Measurements from ENCODE around the gene SARS1. TPM values are rescaled to one million over a fixed set of nuclear protein-coding genes. Genes with fewer than 3 reads are reported as not detected.
"Not testable (repeated sequence)": the region's sequence is repeated elsewhere in the genome, so short reads cannot be mapped to it uniquely, and the experiment has no call there.

The SARS1 gene
- polyA plus RNA-seq, 6 donors from 2014 or later: 72.7 to 139 (median 105) TPM

- H3K9me3 Mint-ChIP-seq: no peaks in the 10 kb centered on the region
- H3K27me3 Mint-ChIP-seq: peaks cover 7 to 19% (median 16%) of the 10 kb centered on the region in 3 donors
- H3K27ac Mint-ChIP-seq: no peak overlapping the region
- H3K4me1 Mint-ChIP-seq: peaks cover 5 to 7% (median 7%) of the 10 kb centered on the region in 3 donors
- no peak overlapping the region for H3K4me3 Mint-ChIP-seq
- no peaks in the 10 kb centered on the region for H3K36me3 Mint-ChIP-seq
- no peak for ATAC-seq (ENCODE audit: low read depth in 2 of 2)
- DNase-seq: no peak
These were observed 61.1 kb downstream of the SARS1 start for GRCh38 chr1:109274533-109275476.

GRCh38 chr1:109275706-109276345 is 62.1 kb downstream of the SARS1 start:
- H3K9me3 Mint-ChIP-seq: no peaks in the 10 kb centered on the region
- H3K27ac Mint-ChIP-seq: peak overlapping the region in 1 of 6 donors; percentile 44
- no peaks in the 10 kb centered on the region for H3K36me3 Mint-ChIP-seq
- no peak overlapping the region for H3K4me3 Mint-ChIP-seq
- ATAC-seq (ENCODE audit: low read depth in 2 of 2) (no peak), DNase-seq (no peak)
- H3K27me3 Mint-ChIP-seq: peaks cover 7 to 19% (median 16%) of the 10 kb centered on the region in 3 donors
- peaks cover 5 to 7% (median 7%) of the 10 kb centered on the region in 3 donors for H3K4me1 Mint-ChIP-seq

- no peaks in the 10 kb centered on the region for H3K36me3 Mint-ChIP-seq
- ATAC-seq (ENCODE audit: low read depth in 2 of 2): peak; percentile 63 to 75
- no peak overlapping the region for H3K27ac Mint-ChIP-seq
- peak; percentile 57 for DNase-seq
- H3K4me3 Mint-ChIP-seq: no peak overlapping the region
- peaks cover 7 to 10% (median 7%) of the 10 kb centered on the region in 3 donors for H3K4me1 Mint-ChIP-seq
- no peaks in the 10 kb centered on the region for H3K9me3 Mint-ChIP-seq
- peaks cover 7 to 20% (median 13%) of the 10 kb centered on the region in 3 donors for H3K27me3 Mint-ChIP-seq
These were observed 63.9 kb downstream of the SARS1 start for GRCh38 chr1:109277434-109278204.

GRCh38 chr1:109279615-109280278 is 66.0 kb downstream of the SARS1 start:
- DNase-seq (no peak), ATAC-seq (ENCODE audit: low read depth in 2 of 2) (no peak)
- Mint-ChIP-seq H3K27ac (no peak overlapping the region), H3K9me3 (no peaks in the 10 kb centered on the region), H3K27me3 (peaks cover 3 to 14% (median 8%) of the 10 kb centered on the region in 3 donors), H3K4me3 (peak overlapping the region in 2 of 8 donors; percentile 52 to 76), H3K36me3 (no peaks in the 10 kb centered on the region), H3K4me1 (peaks cover 5 to 23% (median 21%) of the 10 kb centered on the region in 3 donors)

GRCh38 chr1:109280862-109281261 is 67.1 kb downstream of the SARS1 start:
- H3K4me1 Mint-ChIP-seq: peaks cover 5 to 23% (median 21%) of the 10 kb centered on the region in 3 donors
- DNase-seq: no peak
- H3K27ac Mint-ChIP-seq: no peak overlapping the region
- H3K27me3 Mint-ChIP-seq: peaks cover 3 to 7% (median 6%) of the 10 kb centered on the region in 3 donors
- ATAC-seq (ENCODE audit: low read depth in 2 of 2): no peak
- H3K9me3 Mint-ChIP-seq: no peaks in the 10 kb centered on the region
- H3K4me3 Mint-ChIP-seq: no peak overlapping the region
- no peaks in the 10 kb centered on the region for H3K36me3 Mint-ChIP-seq

- H3K27ac Mint-ChIP-seq: no peak overlapping the region
- DNase-seq (no peak), ATAC-seq (ENCODE audit: low read depth in 2 of 2) (no peak)
- H3K9me3 Mint-ChIP-seq: no peaks in the 10 kb centered on the region
- H3K4me1 Mint-ChIP-seq: peaks cover 5 to 23% (median 21%) of the 10 kb centered on the region in 3 donors
- peaks cover 3 to 7% (median 6%) of the 10 kb centered on the region in 3 donors for H3K27me3 Mint-ChIP-seq
- H3K4me3 Mint-ChIP-seq: peak overlapping the region; percentile 85 to 99 (median 95)
- no peaks in the 10 kb centered on the region for H3K36me3 Mint-ChIP-seq
These were observed 68.2 kb downstream of the SARS1 start for GRCh38 chr1:109281680-109282496.

GRCh38 chr1:109282497-109282951 is 68.8 kb downstream of the SARS1 start:
- peaks cover 3 to 7% (median 6%) of the 10 kb centered on the region in 3 donors for H3K27me3 Mint-ChIP-seq
- peaks cover 5 to 18% (median 15%) of the 10 kb centered on the region in 3 donors for H3K4me1 Mint-ChIP-seq
- ATAC-seq (ENCODE audit: low read depth in 2 of 2): no peak
- no peaks in the 10 kb centered on the region for H3K36me3 Mint-ChIP-seq
- H3K9me3 Mint-ChIP-seq: no peaks in the 10 kb centered on the region
- H3K4me3 Mint-ChIP-seq: peak overlapping the region; percentile 85 to 99 (median 96)
- H3K27ac Mint-ChIP-seq: peak overlapping the region in 1 of 6 donors; percentile 51
- DNase-seq: no peak

- Mint-ChIP-seq H3K27ac (peak within 1 kb of the TSS; percentile 38 to 92 (median 80)), H3K4me1 (peaks cover 5 to 18% (median 14%) of the 10 kb centered on the region in 3 donors), H3K36me3 (no peaks in the 10 kb centered on the region), H3K4me3 (peak within 1 kb of the TSS; percentile 85 to 99 (median 96)), H3K9me3 (no peaks in the 10 kb centered on the region), H3K27me3 (peaks cover 3 to 7% (median 6%) of the 10 kb centered on the region in 3 donors)
- DNase-seq (peak; percentile 85), ATAC-seq (ENCODE audit: low read depth in 2 of 2) (peak; percentile 94 to 95)
These were observed 69.4 kb downstream of the SARS1 start, which contains the start of gene PSRC1 for GRCh38 chr1:109282952-109283747. Gene PSRC1, minus strand, starts transcription at chr1:109283145.

GRCh38 chr1:109283748-109284600 is 70.3 kb downstream of the SARS1 start:
- DNase-seq (no peak), ATAC-seq (ENCODE audit: low read depth in 2 of 2) (peak in 1 of 2 donors; percentile 1)
- Mint-ChIP-seq H3K27ac (peak overlapping the region in 1 of 6 donors; percentile 20), H3K4me3 (peak overlapping the region; percentile 85 to 99 (median 96)), H3K9me3 (no peaks in the 10 kb centered on the region), H3K36me3 (no peaks in the 10 kb centered on the region), H3K4me1 (peaks cover 5 to 18% (median 14%) of the 10 kb centered on the region in 3 donors), H3K27me3 (peaks cover 3 to 11% (median 7%) of the 10 kb centered on the region in 3 donors)

GRCh38 chr1:109286762-109287161 is 73.0 kb downstream of the SARS1 start:
- not testable (repeated sequence) for H3K4me3 Mint-ChIP-seq; ATAC-seq (ENCODE audit: low read depth in 2 of 2); H3K9me3 Mint-ChIP-seq; DNase-seq; H3K36me3 Mint-ChIP-seq
- Mint-ChIP-seq H3K27ac (peak overlapping the region in 1 of 6 donors; percentile 75), H3K27me3 (peaks cover 0 to 11% (median 7%) of the 10 kb centered on the region in 3 donors), H3K4me1 (peaks cover 9 to 22% (median 19%) of the 10 kb centered on the region in 3 donors)

Measured in naive B cell (primary cell).